SK-N-MC (cell line): ENCODE results near the gene CLTCL1.

Experiments
- EZH2 ChIP-seq: fragments of 200-600 bp; sonication (generic); IDR thresholded peaks from one replicate; pipeline ENCODE4 v1.6.1; 2017; ENCODE audit warnings: antibody characterized with exemption
- POLR2AphosphoS5 ChIP-seq: IDR thresholded peaks from 2 replicates; pipeline ENCODE4 v1.6.1; 2012; ENCODE audit warnings: mild to moderate bottlenecking, low read depth, low read length, borderline replicate concordance

- TF ChIP-seq EZH2 (no peak), POLR2AphosphoS5 (no peak)
These were observed 90.2 kb downstream of the CLTCL1 start for GRCh38 chr22:19201130-19201868.
